IMR-90 (cell line): ENCODE measurements around the gene COX17. TPM values are rescaled to one million over a fixed set of nuclear protein-coding genes. Genes with fewer than 3 reads are reported as not detected.

Experiments used
- ATAC-seq: fragments of 200-7000 bp; cut with Tn5 transposase; 2 replicates; pipeline ENCODE4 v1.9.1; 2020; ENCODE audit warnings: low read depth, mild to moderate bottlenecking, moderate library complexity
- BruUV-seq: library from RNA; stranded (reverse); fragments of 400-500 nt; replicated peaks from 2 replicates; lab custom pipeline; 2021; lab: Mats Ljungman, UMichigan
- CTCF ChIA-PET: fragments of 300-600 bp; formaldehyde crosslinking; extraction: SDS; loops from one replicate; lab custom pipeline; 2021; ENCODE audit warnings: antibody characterized with exemption; lab: Yijun Ruan, JAX
- POLR2A ChIA-PET: fragments of 300-600 bp; sonication (Branson Sonifier 250); formaldehyde crosslinking; loops from one replicate; lab custom pipeline; 2022; ENCODE audit warnings: antibody characterized with exemption; ENCODE audit not compliant: unreplicated experiment; lab: Charles Lee
- DNase-seq: peaks from one replicate; pipeline ENCODE4 v3.0.0; 2013
- H2AFZ ChIP-seq: replicated peaks from 2 replicates; pipeline ENCODE3; 2013; ENCODE audit warnings: low read length, mild to moderate bottlenecking; ENCODE audit not compliant: poor library complexity
- H2AK5ac ChIP-seq: 2 replicates; pipeline ENCODE4 v1.6.1; 2013; ENCODE audit warnings: low read depth, low read length, inconsistent platforms
- H2AK9ac ChIP-seq: replicated peaks from 2 replicates; pipeline ENCODE3; 2013; ENCODE audit warnings: mild to moderate bottlenecking, low read depth, low read length, moderate library complexity; ENCODE audit not compliant: poor library complexity
- H2BK120ac ChIP-seq: 2 replicates; pipeline ENCODE4 v1.6.1; 2013; ENCODE audit warnings: low read depth, low read length, inconsistent platforms
- H2BK15ac ChIP-seq: 3 replicates; pipeline ENCODE4 v1.6.1; 2013; ENCODE audit warnings: low read depth, low read length, inconsistent platforms
- H2BK20ac ChIP-seq: 2 replicates; pipeline ENCODE4 v1.6.1; 2013; ENCODE audit warnings: low read depth, mild to moderate bottlenecking, inconsistent platforms, low read length, moderate library complexity
- H2BK5ac ChIP-seq: 2 replicates; pipeline ENCODE4 v1.6.1; 2013; ENCODE audit warnings: mild to moderate bottlenecking, low read depth, low read length, inconsistent platforms; ENCODE audit not compliant: poor library complexity, severe bottlenecking
- H3K14ac ChIP-seq: replicated peaks from 2 replicates; pipeline ENCODE4 v1.6.1; 2013; ENCODE audit warnings: low read depth, low read length, inconsistent platforms
- H3K18ac ChIP-seq: 2 replicates; pipeline ENCODE4 v1.6.1; 2013; ENCODE audit warnings: low read depth, low read length, control low read depth
- H3K23ac ChIP-seq: 2 replicates; pipeline ENCODE4 v1.6.1; 2013; ENCODE audit warnings: low read depth, low read length, inconsistent platforms
- H3K27ac ChIP-seq: 2 replicates; pipeline ENCODE4 v1.5.1; 2013; ENCODE audit warnings: mild to moderate bottlenecking, control low read depth, low read length; ENCODE audit not compliant: insufficient read depth
- H3K27me3 ChIP-seq: 2 replicates; pipeline ENCODE4 v1.6.1; 2013; ENCODE audit warnings: low read length; ENCODE audit not compliant: control insufficient read depth, insufficient read depth
- H3K36me3 ChIP-seq: 2 replicates; pipeline ENCODE4 v1.6.1; 2013; ENCODE audit warnings: low read length, mixed read lengths; ENCODE audit not compliant: control insufficient read depth, insufficient read depth
- H3K4ac ChIP-seq: 2 replicates; pipeline ENCODE4 v1.6.1; 2013; ENCODE audit warnings: low read depth, low read length, inconsistent platforms
- H3K4me1 ChIP-seq: 2 replicates; pipeline ENCODE4 v1.6.1; 2013; ENCODE audit warnings: low read length, mixed read lengths; ENCODE audit not compliant: control insufficient read depth, insufficient read depth
- H3K4me2 ChIP-seq: 2 replicates; pipeline ENCODE4 v1.6.1; 2013; ENCODE audit warnings: low read depth, mild to moderate bottlenecking, control low read depth, low read length, moderate library complexity
- H3K4me3 ChIP-seq: 2 replicates; pipeline ENCODE4 v1.5.1; 2013; ENCODE audit warnings: low read depth, mild to moderate bottlenecking, control low read depth, low read length, moderate library complexity; ENCODE audit not compliant: insufficient read depth
- H3K56ac ChIP-seq: 2 replicates; pipeline ENCODE4 v1.6.1; 2013; ENCODE audit warnings: low read length, inconsistent platforms; ENCODE audit not compliant: insufficient read depth; ENCODE audit errors: extremely low read depth
- H3K79me1 ChIP-seq, 2 experiments: 2 replicates each; pipeline ENCODE4 v1.6.1; 2013; ENCODE audit warnings: low read length in 2 of 2, inconsistent platforms in 1 of 2, low read depth in 1 of 2
- H3K9ac ChIP-seq: 2 replicates; pipeline ENCODE4 v1.6.1; 2013; ENCODE audit warnings: low read depth, low read length, control low read depth
- H3K9me1 ChIP-seq: 2 replicates; pipeline ENCODE4 v1.6.1; 2013; ENCODE audit warnings: low read length, inconsistent platforms; ENCODE audit not compliant: insufficient read depth
- H3K9me3 ChIP-seq: 2 replicates; pipeline ENCODE4 v1.6.1; 2013; ENCODE audit warnings: low read length; ENCODE audit not compliant: control insufficient read depth, insufficient read depth
- H4K20me1 ChIP-seq: 2 replicates; pipeline ENCODE4 v1.6.1; 2013; ENCODE audit warnings: low read length, inconsistent platforms; ENCODE audit not compliant: insufficient read depth
- H4K5ac ChIP-seq: 2 replicates; pipeline ENCODE4 v1.6.1; 2013; ENCODE audit warnings: mild to moderate bottlenecking, low read depth, low read length, control low read depth
- H4K8ac ChIP-seq, 2 experiments: 2 replicates each; pipeline ENCODE4 v1.6.1; 2013; ENCODE audit warnings: low read depth in 2 of 2, low read length in 2 of 2, control low read depth in 1 of 2, inconsistent platforms in 1 of 2
- H4K91ac ChIP-seq: 2 replicates; pipeline ENCODE4 v1.6.1; 2013; ENCODE audit warnings: low read depth, low read length, inconsistent platforms; ENCODE audit not compliant: insufficient read depth
- BHLHE40 ChIP-seq: fragments of 150-350 bp; IDR thresholded peaks from 2 replicates; pipeline ENCODE4 v1.6.1; 2016; ENCODE audit warnings: mild to moderate bottlenecking, low read depth, low read length
- CEBPB ChIP-seq: IDR thresholded peaks from 2 replicates; pipeline ENCODE4 v1.6.1; 2012; ENCODE audit warnings: low read depth, low read length, improper control_type of control experiment
- CHD1 ChIP-seq: IDR thresholded peaks from 2 replicates; pipeline ENCODE4 v1.6.1; 2012; ENCODE audit warnings: low read depth, low read length, improper control_type of control experiment
- CTCF ChIP-seq: conservative IDR thresholded peaks from 2 replicates; pipeline ENCODE4 v1.5.1; 2012; ENCODE audit warnings: mild to moderate bottlenecking, low read depth, low read length, improper control_type of control experiment
- ELK1 ChIP-seq: fragments of 150-350 bp; IDR thresholded peaks from 2 replicates; pipeline ENCODE4 v1.6.1; 2016; ENCODE audit warnings: low read depth, mild to moderate bottlenecking, low read length, moderate library complexity, borderline replicate concordance
- FOS ChIP-seq: fragments of 150-350 bp; IDR thresholded peaks from 2 replicates; pipeline ENCODE4 v1.6.1; 2016; ENCODE audit warnings: low read depth, low read length
- MAFK ChIP-seq: IDR thresholded peaks from 2 replicates; pipeline ENCODE4 v1.6.1; 2012; ENCODE audit warnings: low read depth, low read length, improper control_type of control experiment
- MAZ ChIP-seq: IDR thresholded peaks from 2 replicates; pipeline ENCODE4 v1.6.1; 2012; ENCODE audit warnings: low read depth, mild to moderate bottlenecking, low read length, improper control_type of control experiment, moderate library complexity, borderline replicate concordance
- MXI1 ChIP-seq: IDR thresholded peaks from 2 replicates; pipeline ENCODE4 v1.6.1; 2012; ENCODE audit warnings: low read depth, mild to moderate bottlenecking, low read length, moderate library complexity, borderline replicate concordance
- NFE2L2 ChIP-seq: fragments of 150-350 bp; IDR thresholded peaks from 2 replicates; pipeline ENCODE4 v1.6.1; 2016; ENCODE audit warnings: low read depth, mild to moderate bottlenecking, low read length
- POLR2A ChIP-seq: IDR thresholded peaks from 2 replicates; pipeline ENCODE4 v1.6.1; 2012; ENCODE audit warnings: mild to moderate bottlenecking, low read depth, low read length
- RAD21 ChIP-seq: IDR thresholded peaks from 2 replicates; pipeline ENCODE4 v1.6.1; 2012; ENCODE audit warnings: low read length, improper control_type of control experiment
- RCOR1 ChIP-seq: IDR thresholded peaks from 2 replicates; pipeline ENCODE4 v1.6.1; 2012; ENCODE audit warnings: mild to moderate bottlenecking, low read length, improper control_type of control experiment; ENCODE audit not compliant: insufficient replicate concordance
- RFX5 ChIP-seq: IDR thresholded peaks from 2 replicates; pipeline ENCODE4 v1.8.0; 2012; ENCODE audit warnings: low read depth, mild to moderate bottlenecking, low read length, moderate library complexity
- SMC3 ChIP-seq: fragments of 150-350 bp; IDR thresholded peaks from 2 replicates; pipeline ENCODE4 v1.6.1; 2016; ENCODE audit warnings: low read depth, mild to moderate bottlenecking, antibody characterized with exemption, low read length, moderate library complexity
- WGBS, 2 experiments: methylation state at CpG; one replicate each; pipeline versions ENCODE4 v1.1.5 to v1.1.7; 2013; ENCODE audit warnings: missing lambda C conversion rate in 2 of 2; ENCODE audit not compliant: insufficient read length in 1 of 2; ENCODE audit errors: extremely low coverage in 2 of 2; 5-methylcytosine and 5-hydroxymethylcytosine counted together
- dilution Hi-C: fragments of 300-500 bp; cut with HindIII; formaldehyde crosslinking; loops from one replicate; pipeline ENCODE4 v1.14.3; 2018; ENCODE audit warnings: low sequenced_read_pairs; ENCODE audit not compliant: unreplicated experiment
- in situ Hi-C: fragments of 300-500 bp; cut with MboI; formaldehyde crosslinking; loops from 3 replicates; pipeline ENCODE4 v1.14.3; 2019; ENCODE audit warnings: low sequenced_read_pairs, inconsistent platforms, mixed read lengths
- intact Hi-C: fragments of 100-400 bp; cut with micrococcal nuclease; formaldehyde crosslinking; loops from 2 replicates; pipeline ENCODE4 v1.10.0; 2022
- polyA plus RNA-seq, 3 experiments: library from polyadenylated mRNA; depleted of rRNA; stranded (reverse); fragments of >200 nt; gene quantifications; 2 replicates each; pipeline ENCODE4 v1.2.3, GENCODE V29; 2012; ENCODE audit warnings: low replicate concordance in 1 of 3
- total RNA-seq: library from RNA; depleted of rRNA; stranded (reverse); fragments of >200 nt; gene quantifications from 2 replicates; pipeline ENCODE4 v1.2.3, GENCODE V29; 2012
- TF ChIP-seq, protein P1 (sequence below): fragments of 150-350 bp; IDR thresholded peaks from 2 replicates; pipeline ENCODE4 v1.6.1; 2017; ENCODE audit warnings: mild to moderate bottlenecking, antibody characterized with exemption, low read length, low read depth

The COX17 gene
- total and polyA plus RNA-seq, 2 of the 4 experiments (the other 2 are of a cell fraction), result 2.0 to 24.5 TPM

GRCh38 chr3:119697394-119697793 is 20.2 kb upstream of the COX17 start:
- Histone ChIP-seq H3K9me3 (no peaks in the 10 kb centered on the region), H3K4me1 (no peaks in the 10 kb centered on the region), H3K9ac (no peak overlapping the region), H3K18ac (no peak overlapping the region), H3K14ac (no peak overlapping the region), H3K79me1 (no peaks in the 10 kb centered on the region), H2BK120ac (no peak overlapping the region), H4K91ac (no peak overlapping the region), H2AK9ac (no peak overlapping the region), H2AFZ (no peak overlapping the region), H2BK15ac (no peak overlapping the region), H4K8ac (no peak overlapping the region), H3K36me3 (no peaks in the 10 kb centered on the region), H4K5ac (no peak overlapping the region), H4K20me1 (no peaks in the 10 kb centered on the region), H3K4me3 (no peak overlapping the region), H2BK5ac (no peak overlapping the region), H3K27ac (no peak overlapping the region), H3K27me3 (no peaks in the 10 kb centered on the region; the same call in 1 of the 2 replicates), H2BK20ac (no peak overlapping the region), H3K4me2 (no peak overlapping the region), H3K23ac (no peak overlapping the region), H3K56ac (no peak overlapping the region), H3K4ac (no peak overlapping the region), H2AK5ac (no peak overlapping the region), H3K9me1 (no peaks in the 10 kb centered on the region)
- POLR2A ChIA-PET, result no interaction called here
- ATAC-seq (no peak), DNase-seq (no peak)
- no TSS peak for BruUV-seq
- in situ Hi-C loops, result loop anchor here (25.0 kb wide), 4 partner anchors 185 to 810 kb away; partner anchors contain the start of genes ARHGAP31 and TEX55
- CTCF ChIA-PET, result no interaction called here
- WGBS, 2 experiments, result no CpG with 5 or more reads among the region's 5 CpGs
- no peak for TF ChIP-seq RCOR1
- no peak for TF ChIP-seq MAFK
- no peak for TF ChIP-seq CHD1
- TF ChIP-seq CEBPB, result no peak
- no peak for TF ChIP-seq RFX5
- TF ChIP-seq NFE2L2, result no peak
- TF ChIP-seq MXI1, result no peak
- TF ChIP-seq, protein P1, sequence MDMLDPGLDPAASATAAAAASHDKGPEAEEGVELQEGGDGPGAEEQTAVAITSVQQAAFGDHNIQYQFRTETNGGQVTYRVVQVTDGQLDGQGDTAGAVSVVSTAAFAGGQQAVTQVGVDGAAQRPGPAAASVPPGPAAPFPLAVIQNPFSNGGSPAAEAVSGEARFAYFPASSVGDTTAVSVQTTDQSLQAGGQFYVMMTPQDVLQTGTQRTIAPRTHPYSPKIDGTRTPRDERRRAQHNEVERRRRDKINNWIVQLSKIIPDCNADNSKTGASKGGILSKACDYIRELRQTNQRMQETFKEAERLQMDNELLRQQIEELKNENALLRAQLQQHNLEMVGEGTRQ, result no peak
- TF ChIP-seq POLR2A, result no peak
- TF ChIP-seq RAD21, result no peak
- no peak for TF ChIP-seq ELK1
- TF ChIP-seq CTCF, result no peak
- TF ChIP-seq FOS, result no peak
- no peak for TF ChIP-seq BHLHE40
- no peak for TF ChIP-seq MAZ
- TF ChIP-seq SMC3, result no peak
- dilution Hi-C loops, result no loop called here
- intact Hi-C loops, result no loop called here
